ES-I3 (cell line): ENCODE measurements around the gene ZDHHC11B.
"Not testable (repeated sequence)": the region's sequence is repeated elsewhere in the genome, so short reads cannot be mapped to it uniquely, and the experiment has no call there.

Experiments used
- H3K36me3 ChIP-seq: 2 replicates; pipeline ENCODE4 v1.6.1; 2013; ENCODE audit warnings: mild to moderate bottlenecking, low read length, control low read depth, moderate library complexity; ENCODE audit not compliant: insufficient read depth
- H3K4me1 ChIP-seq: 2 replicates; pipeline ENCODE4 v1.6.1; 2013; ENCODE audit warnings: mild to moderate bottlenecking, control low read depth, low read length; ENCODE audit not compliant: insufficient read depth
- H3K9ac ChIP-seq: 2 replicates; pipeline ENCODE4 v1.6.1; 2013; ENCODE audit warnings: low read depth, mild to moderate bottlenecking, low read length, moderate library complexity
- H3K9me3 ChIP-seq: 2 replicates; pipeline ENCODE4 v1.6.1; 2013; ENCODE audit warnings: mild to moderate bottlenecking, low read length, moderate library complexity; ENCODE audit not compliant: control insufficient read depth, insufficient read depth

ZDHHC11B gene

DNA sequence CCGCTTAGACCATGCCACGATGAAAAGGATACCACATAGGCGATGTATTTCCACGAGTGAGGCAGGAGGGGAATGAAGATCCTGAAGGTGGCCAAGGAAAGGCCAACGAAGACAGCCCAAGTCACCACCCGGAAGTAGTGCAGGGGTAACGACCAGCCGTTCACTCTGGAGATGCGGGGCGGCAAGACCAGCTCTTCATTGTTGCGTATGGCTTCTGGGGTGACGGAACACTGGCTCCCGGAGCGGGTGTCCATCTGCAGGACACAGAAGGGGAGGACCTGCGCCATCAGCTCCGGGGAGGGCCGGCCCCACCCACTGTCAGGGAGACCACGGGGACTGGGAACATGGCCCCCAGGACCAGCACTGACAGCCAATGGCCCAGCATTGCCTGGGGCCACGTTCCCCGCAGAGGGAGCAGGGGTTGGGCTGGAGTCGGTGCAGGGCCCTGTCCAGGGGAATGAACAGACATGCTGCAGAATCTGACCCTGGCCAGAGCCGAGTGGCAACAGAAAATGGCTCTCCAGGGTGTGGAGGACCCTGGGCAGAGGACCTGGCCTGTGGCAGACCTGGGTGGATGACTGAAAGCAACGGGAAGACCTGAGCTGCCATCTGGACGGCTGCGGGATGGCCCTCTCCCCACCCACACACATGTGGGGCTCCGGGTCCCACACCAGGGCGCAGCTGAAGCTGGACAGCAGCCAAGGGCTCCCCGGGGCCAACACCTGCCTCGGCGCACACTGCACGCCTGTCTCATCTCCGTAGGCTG, 17.7 kb downstream of the ZDHHC11B start:
- Histone ChIP-seq H3K36me3 (no peaks in the 10 kb centered on the region), H3K9ac (no peak overlapping the region), H3K4me1 (no peaks in the 10 kb centered on the region), H3K9me3 (no peaks in the 10 kb centered on the region)

DNA sequence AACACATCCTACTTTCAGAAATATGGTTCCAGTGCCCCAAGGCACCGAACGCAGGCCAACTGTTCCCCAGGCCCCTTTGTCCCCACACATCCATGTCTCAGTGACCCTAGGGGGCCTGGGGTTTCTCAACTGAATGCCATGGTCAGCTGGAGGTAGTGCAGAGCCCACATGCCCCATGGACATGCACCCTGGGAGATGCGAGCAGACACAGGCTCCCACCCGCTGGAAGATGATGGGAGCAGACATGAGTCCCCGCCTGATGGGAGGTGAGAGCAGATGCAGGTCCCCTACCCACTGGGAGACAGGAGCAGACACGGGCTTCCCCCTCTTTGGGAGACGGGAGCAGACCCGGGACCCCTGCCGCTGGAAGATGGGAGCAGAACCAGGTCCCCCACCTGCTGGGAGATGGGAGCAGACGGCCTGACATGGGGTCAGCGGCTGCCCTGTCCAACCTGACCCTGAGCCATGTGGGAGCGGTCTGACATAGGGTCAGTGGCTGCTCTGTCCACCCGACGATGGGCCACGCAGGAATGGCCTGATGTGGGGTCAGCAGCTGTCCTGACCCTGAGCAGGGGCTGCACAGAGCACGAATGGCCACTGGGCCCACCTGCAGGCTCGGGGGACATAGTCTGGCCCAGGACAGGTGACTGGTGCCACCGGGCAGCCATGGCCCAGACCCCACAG, 18.4 kb downstream of the ZDHHC11B start:
- H3K36me3 ChIP-seq = no peaks in the 10 kb centered on the region
- H3K9me3 ChIP-seq = no peaks in the 10 kb centered on the region
- H3K4me1 ChIP-seq = no peaks in the 10 kb centered on the region
- no peak overlapping the region for H3K9ac ChIP-seq

GRCh38 chr5:763998-764781, 20.3 kb downstream of the ZDHHC11B start:
- Histone ChIP-seq H3K9ac (no peak overlapping the region), H3K9me3 (no peaks in the 10 kb centered on the region), H3K36me3 (no peaks in the 10 kb centered on the region), H3K4me1 (no peaks in the 10 kb centered on the region)

DNA sequence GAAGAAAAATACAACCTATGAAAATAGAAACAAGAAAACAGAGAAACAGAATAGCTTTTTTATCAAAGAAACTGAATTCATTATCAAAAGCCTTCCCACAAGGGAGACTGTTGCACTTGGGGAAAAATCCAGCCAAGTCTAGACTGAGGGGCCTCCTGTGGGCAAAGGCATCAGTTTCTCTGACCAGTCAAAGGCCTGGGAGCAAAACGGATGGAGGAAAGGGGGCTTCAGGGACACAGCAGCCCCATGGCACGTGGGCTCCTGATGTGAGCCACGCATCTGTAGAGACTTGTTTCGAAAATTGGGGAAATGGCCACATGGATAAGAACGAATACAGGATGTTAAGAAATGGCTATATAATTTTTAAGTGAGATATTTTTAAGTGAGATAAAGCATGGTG, 21.1 kb downstream of the ZDHHC11B start:
- Histone ChIP-seq H3K36me3 (no peaks in the 10 kb centered on the region), H3K9me3 (no peaks in the 10 kb centered on the region), H3K4me1 (no peaks in the 10 kb centered on the region), H3K9ac (no peak overlapping the region)

- not testable (repeated sequence) for H3K9ac ChIP-seq, H3K36me3 ChIP-seq, H3K4me1 ChIP-seq, H3K9me3 ChIP-seq
Measured at GRCh38 chr5:762996-763395, 21.5 kb downstream of the ZDHHC11B start.

DNA sequence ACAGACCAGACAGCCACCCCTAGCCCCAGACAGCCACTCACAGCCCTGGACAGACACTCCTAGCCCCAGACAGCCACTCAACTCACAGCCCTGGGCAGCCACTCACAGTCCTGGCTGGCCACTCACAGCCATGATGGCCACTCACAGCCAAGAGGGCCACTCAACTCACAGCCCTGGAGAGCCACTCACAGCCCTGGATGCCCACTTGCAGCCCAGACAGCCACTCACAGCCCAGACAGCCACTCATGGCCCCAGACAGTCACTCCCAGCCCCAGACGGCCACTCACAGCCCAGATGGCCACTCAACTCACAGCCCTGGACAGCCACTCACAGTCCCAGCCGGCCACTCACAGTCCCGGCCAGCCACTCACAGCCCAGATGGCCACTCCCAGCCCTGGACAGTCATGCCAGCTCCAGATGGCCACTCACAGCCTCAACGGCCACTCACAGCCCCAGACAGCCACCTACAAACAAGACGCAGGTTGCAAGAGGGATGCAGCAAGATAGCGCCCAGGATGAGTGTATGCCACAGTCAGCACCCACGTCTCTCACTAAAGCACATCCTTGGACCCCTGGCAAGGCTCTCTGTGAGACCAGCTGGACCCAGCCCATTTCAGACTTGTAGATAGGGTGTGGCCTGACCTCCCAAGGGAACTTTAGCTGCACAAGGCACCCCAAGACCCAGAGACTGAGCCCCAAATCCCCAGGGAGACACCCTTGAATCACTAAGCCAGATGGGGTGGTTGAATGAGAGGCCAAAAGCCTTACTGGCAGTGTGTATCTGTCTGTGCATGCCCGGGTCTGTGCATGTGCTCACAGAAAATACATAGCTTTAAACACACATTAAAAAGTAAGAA, 22.4 kb downstream of the ZDHHC11B start:
- H3K36me3 ChIP-seq = no peaks in the 10 kb centered on the region
- H3K4me1 ChIP-seq = no peaks in the 10 kb centered on the region
- no peak overlapping the region for H3K9ac ChIP-seq
- H3K9me3 ChIP-seq = no peaks in the 10 kb centered on the region

GRCh38 chr5:761059-761771, 23.3 kb downstream of the ZDHHC11B start:
- no peak overlapping the region for H3K9ac ChIP-seq
- H3K4me1 ChIP-seq = no peaks in the 10 kb centered on the region
- H3K36me3 ChIP-seq = no peaks in the 10 kb centered on the region
- H3K9me3 ChIP-seq = no peaks in the 10 kb centered on the region

GRCh38 chr5:760363-761058, 24.0 kb downstream of the ZDHHC11B start:
- Histone ChIP-seq H3K36me3 (no peaks in the 10 kb centered on the region), H3K9ac (no peak overlapping the region), H3K4me1 (no peaks in the 10 kb centered on the region), H3K9me3 (no peaks in the 10 kb centered on the region)

DNA sequence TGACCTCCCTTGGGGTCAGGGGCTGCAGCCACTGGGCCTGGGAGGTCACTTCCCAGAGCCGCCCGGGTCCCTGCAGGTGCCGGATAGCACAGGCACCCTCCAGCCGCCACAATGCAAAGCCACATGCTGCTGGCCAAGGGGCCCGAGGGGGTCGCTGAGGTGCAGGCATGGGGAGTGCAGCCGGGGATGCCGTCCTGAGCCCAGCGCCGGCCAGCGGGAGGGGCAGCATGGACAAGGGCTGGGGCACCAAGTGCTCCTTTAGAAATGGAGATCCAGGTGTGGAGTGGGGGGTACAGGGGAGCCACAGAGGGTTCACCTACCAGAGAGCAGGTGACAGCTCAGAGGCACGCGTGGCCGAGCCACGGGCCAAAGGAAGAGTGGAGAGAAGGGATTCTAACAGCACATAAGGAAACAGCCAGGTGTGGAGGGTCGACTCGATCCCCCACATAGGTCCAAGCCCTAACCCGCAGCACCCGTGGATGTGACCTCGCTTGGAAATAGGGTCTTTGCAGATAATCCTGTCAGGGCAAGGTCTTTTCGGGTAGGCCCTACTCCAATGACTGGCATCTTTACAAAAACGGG, 24.7 kb downstream of the ZDHHC11B start:
- Histone ChIP-seq H3K9me3 (no peaks in the 10 kb centered on the region), H3K4me1 (no peaks in the 10 kb centered on the region), H3K9ac (no peak overlapping the region), H3K36me3 (no peaks in the 10 kb centered on the region)

DNA sequence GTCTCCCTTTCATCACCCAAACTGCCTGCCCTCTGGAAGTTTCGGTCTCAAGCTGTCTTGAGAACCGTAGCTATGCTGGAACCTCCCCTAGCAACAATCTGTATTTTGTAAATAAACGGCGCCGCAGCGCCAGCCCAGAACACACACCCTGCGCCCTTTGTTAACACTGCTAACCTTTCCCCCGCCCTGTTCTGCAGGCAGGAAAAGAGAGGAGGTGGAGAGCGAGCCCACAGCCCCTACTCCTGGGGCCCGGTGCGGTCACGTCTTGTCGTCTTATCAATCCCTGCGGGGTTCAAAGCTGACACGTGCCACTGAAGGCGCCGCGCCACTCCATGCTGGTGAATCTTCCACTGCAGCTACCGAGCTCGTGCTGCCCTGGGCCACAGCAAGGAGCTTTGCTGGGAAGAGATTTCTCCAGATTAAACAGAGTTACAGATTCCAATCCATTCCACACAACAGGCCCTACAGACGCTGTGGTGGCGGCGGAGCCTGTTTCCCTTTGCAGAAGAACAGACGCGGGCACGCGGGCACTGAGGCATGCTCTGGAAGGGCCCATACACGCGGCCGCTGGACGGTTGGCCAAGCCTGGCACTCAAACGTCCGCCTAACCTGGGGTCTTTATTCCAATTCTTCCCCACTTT, 25.3 kb downstream of the ZDHHC11B start:
- no peaks in the 10 kb centered on the region for H3K36me3 ChIP-seq
- H3K4me1 ChIP-seq = no peaks in the 10 kb centered on the region
- H3K9me3 ChIP-seq = no peaks in the 10 kb centered on the region
- no peak overlapping the region for H3K9ac ChIP-seq

DNA sequence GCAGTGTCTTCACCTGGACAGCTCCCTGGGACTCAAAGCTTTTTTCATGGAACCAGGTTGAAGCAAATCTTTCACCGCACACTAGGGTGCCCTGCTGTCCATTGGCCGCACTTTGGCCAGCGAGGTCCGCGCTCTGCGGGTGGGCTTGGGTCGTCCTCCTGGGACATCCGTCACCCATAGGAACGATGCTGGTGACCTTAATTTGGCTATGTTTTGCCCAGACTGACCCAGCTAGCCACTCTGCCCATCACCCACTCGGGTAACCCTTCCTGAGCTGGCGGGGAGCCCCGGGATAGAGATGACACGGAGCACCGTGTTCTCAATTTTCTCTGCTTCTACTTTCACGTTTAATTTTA, 25.9 kb downstream of the ZDHHC11B start:
- H3K4me1 ChIP-seq = no peaks in the 10 kb centered on the region
- H3K9me3 ChIP-seq = no peaks in the 10 kb centered on the region
- H3K9ac ChIP-seq = no peak overlapping the region
- no peaks in the 10 kb centered on the region for H3K36me3 ChIP-seq

DNA sequence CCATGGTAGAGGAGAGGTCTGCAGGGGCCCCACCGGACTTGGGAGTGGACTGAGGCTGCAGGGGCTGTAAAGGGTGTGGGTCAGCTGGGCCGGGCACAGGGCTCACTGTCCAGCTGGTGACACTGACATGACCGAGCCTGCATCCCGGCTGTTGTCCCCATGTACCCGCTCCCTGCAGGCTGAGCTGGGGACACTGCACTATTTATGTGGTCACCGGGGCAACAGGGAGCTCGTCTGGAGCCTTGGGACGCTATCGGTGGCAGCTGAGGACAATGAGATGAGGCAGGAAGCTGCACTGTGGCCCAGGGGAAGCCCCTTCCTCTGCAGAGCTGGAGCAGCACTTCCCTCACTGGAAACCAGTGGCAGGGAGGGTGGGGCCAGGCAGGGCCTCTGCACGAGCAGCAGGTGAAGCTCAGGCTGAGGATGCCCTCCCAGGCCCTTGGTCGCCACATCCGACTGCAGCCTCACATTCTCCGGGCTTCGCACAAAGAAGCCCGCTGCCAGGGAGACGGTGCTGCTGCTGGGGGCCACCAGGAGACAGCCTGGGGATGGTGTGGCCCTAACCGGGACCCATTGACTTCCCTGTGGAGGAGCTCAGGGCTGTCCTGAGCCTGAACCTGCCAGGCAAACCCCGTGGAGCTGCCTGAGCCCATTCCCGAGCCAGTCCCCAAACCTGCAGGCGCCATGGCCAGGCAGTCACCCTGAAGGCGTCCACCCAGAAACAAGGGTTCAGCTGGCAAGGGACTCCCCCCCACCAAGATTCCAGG, 26.4 kb downstream of the ZDHHC11B start:
- no peak overlapping the region for H3K9ac ChIP-seq
- no peaks in the 10 kb centered on the region for H3K9me3 ChIP-seq

More for the DNA sequence above, 26.4 kb downstream of the ZDHHC11B start:
- Histone ChIP-seq H3K36me3 (no peaks in the 10 kb centered on the region), H3K4me1 (no peaks in the 10 kb centered on the region)
